ENCODE results near the gene ANKRD26. TPM values are rescaled to one million over a fixed set of nuclear protein-coding genes. Genes with fewer than 3 reads are reported as not detected.
"Not testable (repeated sequence)": the region's sequence is repeated elsewhere in the genome, so short reads cannot be mapped to it uniquely, and the experiment has no call there.

The ANKRD26 gene
- 24.1 TPM for total RNA-seq

- FAIRE-seq (no peak), DNase-seq (ENCODE audit: low spot score in 2 of 2) (peak; percentile 78 to 84)
Observed at GRCh38 chr10:27099916-27100812, at the start of gene ANKRD26. ANKRD26 (minus strand) TSS chr10:27100494; CDS start chr10:27100326, 168 bp downstream.

DNA sequence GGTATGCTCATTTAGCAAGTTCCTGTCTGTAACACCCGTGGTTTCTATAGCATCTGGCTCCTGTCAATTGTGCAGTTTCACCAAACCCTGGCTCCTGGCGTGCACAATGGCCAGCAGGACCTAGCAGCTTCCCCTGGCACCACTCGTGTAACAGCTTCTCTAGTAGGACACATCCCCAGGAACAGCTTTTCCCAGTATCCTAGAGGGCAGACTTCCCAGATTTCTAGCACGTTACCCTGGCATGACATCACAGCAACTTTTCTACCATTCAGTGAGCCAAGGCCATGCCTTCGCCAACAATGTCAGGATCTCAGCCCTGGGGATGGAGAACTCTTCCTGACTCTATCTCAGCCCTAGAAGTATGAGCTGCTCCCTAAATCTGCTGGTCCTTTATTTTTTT, 47.4 kb upstream of the ANKRD26 start:
- no peak for DNase-seq (ENCODE audit: low spot score in 2 of 2)
- FAIRE-seq = no peak

GRCh38 chr10:27145937-27146336, 45.6 kb upstream of the ANKRD26 start:
- DNase-seq (ENCODE audit: low spot score in 2 of 2) (no peak), FAIRE-seq (no peak)

GRCh38 chr10:27143686-27144085, 43.4 kb upstream of the ANKRD26 start:
- DNase-seq (ENCODE audit: low spot score in 2 of 2) (no peak), FAIRE-seq (no peak)

- DNase-seq (ENCODE audit: low spot score in 2 of 2) (no peak), FAIRE-seq (no peak)
Observed at GRCh38 chr10:27138277-27138676, 38.0 kb upstream of the ANKRD26 start.

DNA sequence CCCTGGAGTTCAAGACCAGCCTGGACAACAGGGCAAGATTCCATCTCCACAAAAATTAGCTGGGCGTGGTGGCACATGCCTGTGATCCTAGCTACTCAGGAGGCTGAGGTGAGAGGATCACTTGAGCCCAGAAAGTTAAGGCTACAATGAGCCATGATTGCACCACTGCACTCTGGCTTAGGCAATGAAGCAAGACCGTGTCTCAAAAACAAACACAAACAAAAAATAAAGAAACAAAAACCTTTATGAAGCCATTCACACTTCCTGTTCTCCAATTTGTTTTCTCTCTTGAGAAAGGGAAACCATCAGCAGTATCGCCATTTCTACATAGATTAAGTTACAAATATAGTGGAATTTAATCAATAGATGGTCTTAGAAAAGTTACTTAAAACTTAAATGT, 34.1 kb upstream of the ANKRD26 start:
- FAIRE-seq = no peak
- no peak for DNase-seq (ENCODE audit: low spot score in 2 of 2)

- FAIRE-seq (no peak), DNase-seq (ENCODE audit: low spot score in 2 of 2) (no peak)
Observed at GRCh38 chr10:27108165-27108564, 7.9 kb upstream of the ANKRD26 start.

- DNase-seq (ENCODE audit: low spot score in 2 of 2) = no peak
- no peak for FAIRE-seq
Observed at GRCh38 chr10:27104919-27105318, 4.6 kb upstream of the ANKRD26 start.

DNA sequence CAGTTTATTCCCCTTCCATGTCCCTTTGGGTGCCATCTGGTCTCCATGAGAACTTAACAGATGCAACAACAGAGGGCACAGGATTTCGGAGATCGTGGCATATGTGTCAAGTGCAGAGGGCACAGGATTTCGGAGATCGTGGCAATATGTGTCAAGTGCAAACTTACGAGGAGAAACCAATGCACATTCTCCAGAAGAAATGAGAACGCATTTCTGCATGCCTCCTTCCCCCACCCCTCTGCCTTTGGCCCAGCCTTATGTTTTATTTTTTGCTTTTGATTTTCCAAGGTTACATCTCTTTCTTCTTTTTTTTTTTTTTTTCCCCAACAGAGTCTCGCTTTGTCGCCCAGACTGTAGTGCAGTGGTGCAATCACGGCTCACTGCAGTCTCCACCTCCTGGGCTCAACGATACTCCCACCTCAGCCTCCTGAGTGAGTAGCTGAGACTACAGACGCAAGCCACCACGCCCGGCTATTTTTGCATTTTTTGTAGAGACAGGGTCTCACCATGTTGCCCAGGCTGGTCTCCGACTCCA, 586 bp upstream of the ANKRD26 start:
- no peak for FAIRE-seq
- DNase-seq (ENCODE audit: low spot score in 2 of 2) = no peak

- no peak for DNase-seq (ENCODE audit: low spot score in 2 of 2)
- no peak for FAIRE-seq
Observed at GRCh38 chr10:27099448-27099847, 846 bp downstream of the ANKRD26 start.

DNA sequence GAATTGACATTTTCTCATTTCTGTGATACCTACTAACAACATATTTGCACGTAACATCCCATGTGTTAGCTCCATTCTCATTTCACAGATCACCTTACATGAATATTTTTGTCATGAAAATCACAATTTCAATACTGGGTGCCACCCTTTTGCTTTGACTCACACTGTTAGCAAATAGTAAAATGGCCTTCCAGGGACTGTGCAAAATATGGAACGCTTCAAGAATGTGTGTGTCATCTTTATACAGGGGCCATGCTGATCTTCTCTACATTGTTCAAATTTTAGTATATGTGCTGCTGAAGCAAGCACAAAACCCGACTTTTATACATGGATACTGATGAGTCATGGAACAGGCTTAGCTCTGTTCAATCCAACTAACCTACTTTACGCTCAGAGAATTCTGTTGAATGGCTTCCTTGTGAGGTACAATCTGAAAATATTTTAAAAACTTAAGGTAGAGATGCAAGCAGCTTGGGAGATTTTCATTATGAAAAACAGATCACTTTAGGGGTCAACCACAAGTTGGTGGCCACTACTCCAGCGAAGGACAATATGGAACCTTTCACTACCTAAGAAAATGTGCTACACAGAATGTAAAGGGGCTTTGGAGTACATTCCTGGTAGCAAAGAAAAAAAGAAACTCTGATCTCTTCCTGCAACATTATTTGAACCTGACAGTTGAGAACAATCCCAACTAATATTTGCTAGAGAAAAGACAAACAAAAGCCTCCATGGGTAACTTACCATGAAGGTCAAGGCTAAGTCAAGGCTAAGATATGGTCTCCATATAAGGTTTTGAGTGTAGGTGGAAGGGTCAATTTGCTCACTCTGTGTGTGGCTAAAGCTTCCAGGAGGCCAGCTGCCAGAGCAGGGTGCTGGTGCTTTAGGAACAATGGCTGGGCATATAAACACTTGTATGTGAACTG, 11.9 kb downstream of the ANKRD26 start:
- no peak for DNase-seq (ENCODE audit: low spot score in 2 of 2)
- FAIRE-seq = no peak

- DNase-seq (ENCODE audit: low spot score in 2 of 2) (no peak), FAIRE-seq (no peak)
Observed at GRCh38 chr10:27072436-27073114, 27.7 kb downstream of the ANKRD26 start.

GRCh38 chr10:27068217-27068891, 31.9 kb downstream of the ANKRD26 start:
- DNase-seq (ENCODE audit: low spot score in 2 of 2) (no peak), FAIRE-seq (no peak)

- DNase-seq (ENCODE audit: low spot score in 2 of 2) (no peak), FAIRE-seq (no peak)
Observed at GRCh38 chr10:27065084-27065483, 35.2 kb downstream of the ANKRD26 start.

- DNase-seq (ENCODE audit: low spot score in 2 of 2) = no peak
- FAIRE-seq = no peak
Observed at GRCh38 chr10:27052656-27053055, 47.6 kb downstream of the ANKRD26 start.

GRCh38 chr10:27045247-27045646, 55.0 kb downstream of the ANKRD26 start:
- FAIRE-seq; DNase-seq (ENCODE audit: low spot score in 2 of 2): not testable (repeated sequence)

GRCh38 chr10:27041196-27041595, 59.1 kb downstream of the ANKRD26 start:
- no peak for DNase-seq (ENCODE audit: low spot score in 2 of 2)
- FAIRE-seq = no peak

- FAIRE-seq = no peak
- no peak for DNase-seq (ENCODE audit: low spot score in 2 of 2)
Observed at GRCh38 chr10:27038168-27038567, 62.1 kb downstream of the ANKRD26 start.

- no peak for DNase-seq (ENCODE audit: low spot score in 2 of 2)
- no peak for FAIRE-seq
Observed at GRCh38 chr10:27035163-27035562, 65.1 kb downstream of the ANKRD26 start.

DNA sequence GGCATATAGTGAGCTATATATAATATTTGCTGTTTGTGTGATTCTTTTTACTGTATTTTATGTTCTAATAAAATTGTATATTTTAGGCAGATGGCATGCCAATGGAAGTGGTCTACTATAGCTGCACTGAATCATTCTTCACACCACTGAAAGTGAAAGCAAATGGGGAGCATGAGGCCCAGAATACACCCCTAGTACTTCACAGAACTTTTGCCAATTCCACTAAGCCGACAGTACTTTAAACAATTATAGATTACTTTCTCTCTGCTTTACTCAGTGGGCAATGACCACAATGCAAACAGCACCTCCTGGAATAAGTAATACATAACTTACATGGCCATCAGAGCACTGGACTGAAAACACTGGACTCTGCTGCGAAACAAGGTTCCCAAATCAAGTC, 70.2 kb downstream of the ANKRD26 start:
- DNase-seq (ENCODE audit: low spot score in 2 of 2) (no peak), FAIRE-seq (no peak)
